Gastroesophageal sphincter (tissue), 3 donors: ENCODE data around the gene CLIP1.
A peak's percentile ranks its signal among the peaks of the same experiment; 100 is the strongest.

Experiments
- POLR2AphosphoS5 ChIP-seq: sonication (generic); formaldehyde crosslinking; IDR thresholded peaks from one replicate; pipeline ENCODE4 v1.6.1; 2017; ENCODE audit warnings: antibody characterized with exemption
- TF ChIP-seq, protein P1 (sequence below), 4 experiments: fragments of 200-600 bp in 2 of 4; fragments of 450-650 bp in 2 of 4; sonication (generic) in 1 of 4; IDR thresholded peaks; one replicate each; pipeline ENCODE4 v1.5.1; 2017 to 2019; ENCODE audit warnings: antibody characterized with exemption in 4 of 4, mild to moderate bottlenecking in 2 of 4, moderate library complexity in 2 of 4

DNA sequence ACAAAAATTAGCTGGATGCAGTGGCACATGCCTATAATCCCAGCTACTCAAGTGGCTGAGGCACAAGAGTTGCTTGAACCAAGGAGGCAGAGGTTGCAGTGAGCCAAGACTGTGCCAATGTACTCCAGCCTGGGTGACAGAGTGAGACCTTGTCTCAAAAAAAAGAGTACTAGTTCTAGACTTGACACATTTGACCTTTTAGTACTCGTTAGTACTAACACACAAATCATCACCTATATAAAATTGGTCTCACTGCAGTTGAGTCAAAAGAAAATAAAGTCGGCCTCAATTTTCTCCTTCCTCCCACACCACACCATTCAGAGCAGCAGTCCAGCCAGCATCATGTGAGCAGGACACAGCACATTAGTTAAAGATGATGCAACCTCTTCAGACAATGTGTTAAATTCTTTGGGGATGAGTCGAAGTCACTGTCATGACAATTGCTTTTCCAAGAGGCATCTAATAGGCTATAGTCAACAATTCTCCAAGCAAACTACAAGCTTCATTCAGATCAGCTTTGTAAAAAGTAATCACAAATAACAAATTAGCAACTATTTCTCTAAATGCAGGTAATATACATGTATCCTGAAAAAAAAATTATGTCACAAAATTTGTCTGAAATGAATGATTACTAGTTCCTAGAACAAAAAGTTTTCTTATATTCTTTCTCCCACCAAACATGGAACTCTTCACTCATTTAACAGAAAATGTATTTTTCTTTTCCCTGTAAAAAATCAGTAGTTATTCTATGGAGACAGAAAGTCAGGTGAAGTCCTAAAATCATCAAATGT is 55.6 kb downstream of the CLIP1 start:
- TF ChIP-seq, protein P1, sequence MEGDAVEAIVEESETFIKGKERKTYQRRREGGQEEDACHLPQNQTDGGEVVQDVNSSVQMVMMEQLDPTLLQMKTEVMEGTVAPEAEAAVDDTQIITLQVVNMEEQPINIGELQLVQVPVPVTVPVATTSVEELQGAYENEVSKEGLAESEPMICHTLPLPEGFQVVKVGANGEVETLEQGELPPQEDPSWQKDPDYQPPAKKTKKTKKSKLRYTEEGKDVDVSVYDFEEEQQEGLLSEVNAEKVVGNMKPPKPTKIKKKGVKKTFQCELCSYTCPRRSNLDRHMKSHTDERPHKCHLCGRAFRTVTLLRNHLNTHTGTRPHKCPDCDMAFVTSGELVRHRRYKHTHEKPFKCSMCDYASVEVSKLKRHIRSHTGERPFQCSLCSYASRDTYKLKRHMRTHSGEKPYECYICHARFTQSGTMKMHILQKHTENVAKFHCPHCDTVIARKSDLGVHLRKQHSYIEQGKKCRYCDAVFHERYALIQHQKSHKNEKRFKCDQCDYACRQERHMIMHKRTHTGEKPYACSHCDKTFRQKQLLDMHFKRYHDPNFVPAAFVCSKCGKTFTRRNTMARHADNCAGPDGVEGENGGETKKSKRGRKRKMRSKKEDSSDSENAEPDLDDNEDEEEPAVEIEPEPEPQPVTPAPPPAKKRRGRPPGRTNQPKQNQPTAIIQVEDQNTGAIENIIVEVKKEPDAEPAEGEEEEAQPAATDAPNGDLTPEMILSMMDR (IDR thresholded peaks at IDR 0.05), result no peak
- TF ChIP-seq POLR2AphosphoS5, result peak; percentile 58
